Astrocyte (in vitro differentiated cells and primary cell): ENCODE measurements around the gene DLGAP4. TPM values are rescaled to one million over a fixed set of nuclear protein-coding genes. Genes with fewer than 3 reads are reported as not detected.

ENCODE experiments used
- DNase-seq: peaks from one replicate; pipeline ENCODE4 v3.0.0-alpha.2; 2010; ENCODE audit warnings: low read depth
- FAIRE-seq: peaks from 2 replicates; lab custom pipeline; 2011; peaks lifted over from hg19 to GRCh38; lab: Jason Lieb, UNC
- H2AFZ ChIP-seq: 2 replicates; pipeline ENCODE4 v1.6.0; 2012; ENCODE audit warnings: low read depth, low read length, inconsistent platforms
- H3K27ac ChIP-seq: 2 replicates; pipeline ENCODE4 v1.5.1; 2011; ENCODE audit warnings: low read depth, low read length, inconsistent platforms
- H3K27me3 ChIP-seq: 2 replicates; pipeline ENCODE4 v1.6.0; 2011; ENCODE audit warnings: low read length, inconsistent platforms; ENCODE audit not compliant: insufficient read depth
- H3K36me3 ChIP-seq: 2 replicates; pipeline ENCODE4 v1.5.1; 2011; ENCODE audit warnings: low read length, inconsistent platforms; ENCODE audit not compliant: insufficient read depth
- H3K4me1 ChIP-seq: 2 replicates; pipeline ENCODE4 v1.5.1; 2011; ENCODE audit warnings: low read length, inconsistent platforms; ENCODE audit not compliant: insufficient read depth
- H3K4me2 ChIP-seq: 2 replicates; pipeline ENCODE4 v1.6.0; 2012; ENCODE audit warnings: low read length, inconsistent platforms
- H3K4me3 ChIP-seq: 2 replicates; pipeline ENCODE4 v1.5.1; 2011; ENCODE audit warnings: low read depth, mild to moderate bottlenecking, low read length, inconsistent platforms; ENCODE audit not compliant: insufficient read depth
- H3K79me2 ChIP-seq: 2 replicates; pipeline ENCODE4 v1.6.0; 2012; ENCODE audit warnings: mild to moderate bottlenecking, low read length, inconsistent platforms; ENCODE audit not compliant: insufficient read depth
- H3K9ac ChIP-seq: 2 replicates; pipeline ENCODE4 v1.6.0; 2012; ENCODE audit warnings: mild to moderate bottlenecking, low read length, inconsistent platforms
- H3K9me3 ChIP-seq: 2 replicates; pipeline ENCODE4 v1.5.1; 2012; ENCODE audit warnings: low read depth, mild to moderate bottlenecking, low read length, inconsistent platforms; ENCODE audit not compliant: insufficient read depth
- H4K20me1 ChIP-seq: 2 replicates; pipeline ENCODE4 v1.6.0; 2012; ENCODE audit warnings: low read length, inconsistent platforms; ENCODE audit not compliant: insufficient read depth
- H3K27ac Mint-ChIP-seq: one replicate; pipeline ENCODE4 v1.8.0; 2021; ENCODE audit warnings: mild to moderate bottlenecking, mixed read lengths; ENCODE audit not compliant: unreplicated experiment
- H3K27me3 Mint-ChIP-seq: one replicate; pipeline ENCODE4 v1.8.0; 2021; ENCODE audit warnings: low read depth, mixed read lengths; ENCODE audit not compliant: unreplicated experiment
- H3K36me3 Mint-ChIP-seq: one replicate; pipeline ENCODE4 v1.8.0; 2021; ENCODE audit warnings: low read depth, mixed read lengths; ENCODE audit not compliant: unreplicated experiment
- H3K4me1 Mint-ChIP-seq: one replicate; pipeline ENCODE4 v1.8.0; 2021; ENCODE audit warnings: low read depth, mixed read lengths; ENCODE audit not compliant: unreplicated experiment
- H3K4me3 Mint-ChIP-seq: one replicate; pipeline ENCODE4 v1.8.0; 2021; ENCODE audit warnings: mild to moderate bottlenecking, moderate library complexity, mixed read lengths; ENCODE audit not compliant: unreplicated experiment
- H3K9me3 Mint-ChIP-seq: one replicate; pipeline ENCODE4 v1.8.0; 2021; ENCODE audit warnings: mild to moderate bottlenecking, mixed read lengths; ENCODE audit not compliant: unreplicated experiment
- EZH2 ChIP-seq: IDR thresholded peaks from 2 replicates; pipeline ENCODE4 v1.6.1; 2012; ENCODE audit warnings: mild to moderate bottlenecking, low read length, inconsistent platforms; ENCODE audit not compliant: insufficient read depth
- total RNA-seq: library from RNA; stranded (reverse); gene quantifications from 2 replicates; pipeline ENCODE4 v1.2.1, GENCODE V29; 2021
- TF ChIP-seq, protein P1 (sequence below): IDR thresholded peaks from 2 replicates; pipeline ENCODE4 v1.5.1; 2011; ENCODE audit warnings: low read depth, mild to moderate bottlenecking, inconsistent platforms, low read length, moderate library complexity; ENCODE audit not compliant: insufficient read depth

The DLGAP4 gene
- total RNA-seq, 1 donor from 2014 or later, result 135 TPM

DNA sequence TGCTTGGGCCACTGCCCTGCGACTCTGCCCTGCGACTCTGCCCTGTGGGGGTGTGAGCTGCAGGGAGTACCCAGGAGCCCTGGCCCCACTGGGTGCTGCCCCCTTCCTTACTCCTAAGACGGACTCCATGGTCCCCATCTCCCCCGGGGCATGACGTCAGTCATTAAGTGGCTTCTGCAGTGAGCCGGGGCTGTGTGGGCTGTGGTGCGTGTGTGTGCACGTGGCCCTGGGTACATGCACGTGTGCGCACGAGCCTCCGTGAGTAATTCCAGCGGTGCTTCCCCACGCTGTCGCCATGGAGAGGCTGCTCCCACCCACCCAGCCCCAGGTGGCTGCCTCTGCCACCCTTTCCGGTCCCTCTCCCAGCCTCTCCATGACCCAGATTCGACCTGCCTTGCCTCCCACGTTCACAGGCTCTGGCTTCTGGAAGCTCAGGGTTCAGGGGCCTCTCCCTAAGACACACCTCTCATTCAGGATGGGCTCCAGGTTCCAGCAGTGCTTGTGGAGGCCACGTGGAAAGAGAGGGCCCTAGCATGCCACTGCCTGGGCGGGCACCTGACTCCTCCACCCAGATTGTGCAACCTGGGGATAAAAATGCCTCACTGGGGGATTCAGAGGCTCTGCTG lies 88.3 kb downstream of the DLGAP4 start:
- no peak overlapping the region for H3K9ac ChIP-seq
- H3K4me3 Mint-ChIP-seq, result no peak overlapping the region
- TF ChIP-seq, protein P1, sequence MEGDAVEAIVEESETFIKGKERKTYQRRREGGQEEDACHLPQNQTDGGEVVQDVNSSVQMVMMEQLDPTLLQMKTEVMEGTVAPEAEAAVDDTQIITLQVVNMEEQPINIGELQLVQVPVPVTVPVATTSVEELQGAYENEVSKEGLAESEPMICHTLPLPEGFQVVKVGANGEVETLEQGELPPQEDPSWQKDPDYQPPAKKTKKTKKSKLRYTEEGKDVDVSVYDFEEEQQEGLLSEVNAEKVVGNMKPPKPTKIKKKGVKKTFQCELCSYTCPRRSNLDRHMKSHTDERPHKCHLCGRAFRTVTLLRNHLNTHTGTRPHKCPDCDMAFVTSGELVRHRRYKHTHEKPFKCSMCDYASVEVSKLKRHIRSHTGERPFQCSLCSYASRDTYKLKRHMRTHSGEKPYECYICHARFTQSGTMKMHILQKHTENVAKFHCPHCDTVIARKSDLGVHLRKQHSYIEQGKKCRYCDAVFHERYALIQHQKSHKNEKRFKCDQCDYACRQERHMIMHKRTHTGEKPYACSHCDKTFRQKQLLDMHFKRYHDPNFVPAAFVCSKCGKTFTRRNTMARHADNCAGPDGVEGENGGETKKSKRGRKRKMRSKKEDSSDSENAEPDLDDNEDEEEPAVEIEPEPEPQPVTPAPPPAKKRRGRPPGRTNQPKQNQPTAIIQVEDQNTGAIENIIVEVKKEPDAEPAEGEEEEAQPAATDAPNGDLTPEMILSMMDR, result no peak
- no peak for TF ChIP-seq EZH2
- no peak overlapping the region for H3K27ac ChIP-seq
- no peak overlapping the region for H2AFZ ChIP-seq
- H3K4me2 ChIP-seq, result no peak overlapping the region
- no peaks in the 10 kb centered on the region for H3K36me3 ChIP-seq
- no peak overlapping the region for H3K27ac Mint-ChIP-seq
- no peak for FAIRE-seq
- peaks cover 7% of the 10 kb centered on the region for H3K27me3 Mint-ChIP-seq
- H3K27me3 ChIP-seq, result peaks cover 5% of the 10 kb centered on the region
- H4K20me1 ChIP-seq, result no peaks in the 10 kb centered on the region
- no peak overlapping the region for H3K4me3 ChIP-seq
- DNase-seq, result no peak
- no peaks in the 10 kb centered on the region for H3K9me3 ChIP-seq
- no peaks in the 10 kb centered on the region for H3K79me2 ChIP-seq
- H3K36me3 Mint-ChIP-seq, result no peaks in the 10 kb centered on the region
- no peaks in the 10 kb centered on the region for H3K4me1 ChIP-seq
- H3K4me1 Mint-ChIP-seq, result peaks cover 13% of the 10 kb centered on the region
- no peaks in the 10 kb centered on the region for H3K9me3 Mint-ChIP-seq

- H3K4me2 ChIP-seq, result no peak overlapping the region
- no peaks in the 10 kb centered on the region for H3K9me3 ChIP-seq
- no peak overlapping the region for H3K9ac ChIP-seq
- Mint-ChIP-seq H3K27ac (no peak overlapping the region), H3K9me3 (no peaks in the 10 kb centered on the region), H3K4me3 (no peak overlapping the region), H3K36me3 (no peaks in the 10 kb centered on the region), H3K27me3 (peaks cover 11% of the 10 kb centered on the region), H3K4me1 (peaks cover 2% of the 10 kb centered on the region)
- TF ChIP-seq, protein P1, result no peak
- TF ChIP-seq EZH2, result no peak
- H3K27ac ChIP-seq, result no peak overlapping the region
- H4K20me1 ChIP-seq, result no peaks in the 10 kb centered on the region
- peaks cover 16% of the 10 kb centered on the region for H3K27me3 ChIP-seq
- no peak overlapping the region for H2AFZ ChIP-seq
- H3K4me3 ChIP-seq, result no peak overlapping the region
- FAIRE-seq (peak; percentile 5), DNase-seq (no peak)
- H3K36me3 ChIP-seq, result no peaks in the 10 kb centered on the region
- H3K4me1 ChIP-seq, result no peaks in the 10 kb centered on the region
- H3K79me2 ChIP-seq, result no peaks in the 10 kb centered on the region
Observed at GRCh38 chr20:36396340-36396739, 90.2 kb downstream of the DLGAP4 start.

- Histone ChIP-seq H3K36me3 (no peaks in the 10 kb centered on the region), H3K9me3 (no peaks in the 10 kb centered on the region), H2AFZ (no peak overlapping the region), H3K4me3 (no peak overlapping the region), H3K79me2 (no peaks in the 10 kb centered on the region), H3K27ac (no peak overlapping the region), H3K27me3 (peaks cover 23% of the 10 kb centered on the region), H3K9ac (no peak overlapping the region), H4K20me1 (no peaks in the 10 kb centered on the region), H3K4me2 (no peak overlapping the region), H3K4me1 (no peaks in the 10 kb centered on the region)
- H3K27ac Mint-ChIP-seq, result no peak overlapping the region
- FAIRE-seq, result no peak
- TF ChIP-seq EZH2, result no peak
- TF ChIP-seq, protein P1, result no peak
- H3K4me1 Mint-ChIP-seq, result no peaks in the 10 kb centered on the region
- H3K4me3 Mint-ChIP-seq, result no peak overlapping the region
- peaks cover 18% of the 10 kb centered on the region for H3K27me3 Mint-ChIP-seq
- no peaks in the 10 kb centered on the region for H3K36me3 Mint-ChIP-seq
- H3K9me3 Mint-ChIP-seq, result no peaks in the 10 kb centered on the region
- no peak for DNase-seq
Observed at GRCh38 chr20:36396847-36397630, 90.9 kb downstream of the DLGAP4 start.
